ENCODE results near the gene MSANTD2.

The MSANTD2 gene

DNA sequence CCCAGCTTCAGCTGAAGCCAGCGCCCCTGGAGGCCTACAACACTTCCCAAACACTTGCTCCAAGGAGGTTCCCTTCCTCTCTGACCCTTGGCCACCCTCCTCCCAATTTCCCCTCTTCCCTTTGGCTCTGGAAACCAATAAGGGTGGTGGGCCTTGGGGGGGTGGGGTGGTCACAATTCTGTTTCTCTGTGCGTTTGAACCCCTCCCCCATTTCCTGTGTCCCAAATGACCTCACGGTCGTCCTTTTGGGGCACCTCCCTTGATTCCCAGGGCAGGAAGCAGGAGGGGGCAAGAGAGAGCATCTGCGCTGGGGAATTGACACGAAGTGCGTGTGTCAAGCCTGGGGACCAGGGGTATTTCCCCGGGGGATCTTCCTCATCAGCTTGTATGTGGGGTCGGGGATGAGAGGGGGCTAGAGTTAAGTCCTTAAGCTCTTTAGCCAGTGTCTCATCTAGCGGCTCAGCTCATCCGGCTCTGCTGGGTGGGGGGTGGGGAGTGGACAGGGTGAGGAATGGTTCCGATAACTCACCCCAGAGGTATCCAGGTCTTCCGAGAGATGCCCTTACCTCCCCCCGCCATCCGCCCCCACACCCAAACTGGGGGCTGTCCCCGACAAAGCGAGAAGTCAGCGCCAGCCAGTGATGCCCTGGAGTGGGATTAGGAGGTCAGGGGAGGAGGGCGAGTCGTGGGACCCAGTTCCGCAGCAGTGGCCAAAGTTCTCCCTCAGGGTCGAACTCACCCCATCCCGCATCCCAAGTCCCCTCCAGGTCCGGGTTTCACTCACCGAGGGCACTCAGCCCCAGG lies 38.7 kb downstream of the MSANTD2 start:
- H2AK5ac ChIP-seq (ENCODE audit: low read length, severe bottlenecking) = no peak overlapping the region
- no peaks in the 10 kb centered on the region for H3K9me3 ChIP-seq (ENCODE audit: control insufficient read depth, low read length)
- H3K18ac ChIP-seq (ENCODE audit: low read depth in 1 of 2, low read length in 2 of 2) = no peak overlapping the region
- peaks cover 0 to 16% of the 10 kb centered on the region in 2 experiments for H3K36me3 ChIP-seq (ENCODE audit: control insufficient read depth in 1 of 2, insufficient read depth in 2 of 2, low read depth in 1 of 2, low read length in 2 of 2)
- no peak overlapping the region for H3K27ac ChIP-seq (ENCODE audit: low read length, poor library complexity, severe bottlenecking)
- no peak overlapping the region for H3K23ac ChIP-seq (ENCODE audit: low read length in 2 of 2)
- H2BK5ac ChIP-seq (ENCODE audit: low read depth, low read length, poor library complexity, severe bottlenecking) = no peak overlapping the region
- H3K9ac ChIP-seq (ENCODE audit: low read length) = no peak overlapping the region
- H2BK120ac ChIP-seq (ENCODE audit: low read depth, low read length) = no peak overlapping the region
- H2AFZ ChIP-seq (ENCODE audit: low read depth, low read length) = no peak overlapping the region
- no peak overlapping the region for H3K4ac ChIP-seq (ENCODE audit: low read depth in 1 of 2, low read length in 2 of 2)
- no peak overlapping the region for H3K4me3 ChIP-seq (ENCODE audit: insufficient read depth in 1 of 2, low read depth in 1 of 2, low read length in 2 of 2)
- no peak overlapping the region for H4K91ac ChIP-seq (ENCODE audit: low read length)
- no peak overlapping the region for H3K14ac ChIP-seq (ENCODE audit: low read length in 2 of 2)
- DNase-seq = no peak
- no peak overlapping the region for H4K8ac ChIP-seq (ENCODE audit: low read length)
- peaks cover 42% of the 10 kb centered on the region for H3K4me1 ChIP-seq (ENCODE audit: control insufficient read depth, insufficient read depth, low read depth, low read length)
- WGBS = 10% methylated on average over 14 of the region's 25 CpGs
- H3K4me2 ChIP-seq (ENCODE audit: low read length, poor library complexity, severe bottlenecking) = peak overlapping the region; percentile 88
- H3K27me3 ChIP-seq (ENCODE audit: control insufficient read depth in 1 of 2, insufficient read depth in 1 of 2, low read length in 2 of 2) = peaks cover 53 to 65% of the 10 kb centered on the region in 2 experiments
- no peak overlapping the region for H2BK12ac ChIP-seq (ENCODE audit: low read length in 2 of 2)
- H2BK15ac ChIP-seq (ENCODE audit: low read depth, poor library complexity, severe bottlenecking) = no peak overlapping the region
- H3K79me1 ChIP-seq (replicated peaks; ENCODE audit: low read length, poor library complexity, severe bottlenecking) = peaks cover 7% of the 10 kb centered on the region

DNA sequence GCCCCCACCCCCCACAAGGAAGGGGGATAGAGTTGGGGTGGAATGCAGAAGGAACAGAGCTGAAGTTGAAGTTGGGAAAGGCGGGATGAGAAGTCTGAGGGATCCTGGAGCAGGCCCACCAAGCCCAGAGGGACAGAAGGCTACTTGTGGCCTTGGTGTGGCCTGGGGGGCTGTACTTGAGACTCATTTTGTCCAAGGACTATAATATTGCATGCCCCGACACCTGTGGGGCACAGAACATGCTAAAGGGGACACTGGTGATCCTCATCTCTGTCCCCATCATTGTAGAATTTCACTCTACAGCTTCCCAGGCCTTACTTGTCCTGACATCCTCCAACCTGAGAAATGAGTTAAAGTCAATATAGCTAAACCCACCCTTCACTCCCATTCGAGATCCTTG lies 39.4 kb downstream of the MSANTD2 start:
- 52% methylated on average over 3 of the region's 3 CpGs for WGBS
- Histone ChIP-seq H3K4ac (ENCODE audit: low read depth in 1 of 2, low read length in 2 of 2) (no peak overlapping the region), H3K4me3 (ENCODE audit: insufficient read depth in 1 of 2, low read depth in 1 of 2, low read length in 2 of 2) (no peak overlapping the region), H3K9ac (ENCODE audit: low read length) (no peak overlapping the region), H3K14ac (ENCODE audit: low read length in 2 of 2) (no peak overlapping the region), H3K27ac (ENCODE audit: low read length, poor library complexity, severe bottlenecking) (no peak overlapping the region), H3K23ac (ENCODE audit: low read length in 2 of 2) (no peak overlapping the region), H3K27me3 (ENCODE audit: control insufficient read depth in 1 of 2, insufficient read depth in 1 of 2, low read length in 2 of 2) (peaks cover 60 to 72% of the 10 kb centered on the region in 2 experiments), H4K8ac (ENCODE audit: low read length) (no peak overlapping the region), H3K4me2 (ENCODE audit: low read length, poor library complexity, severe bottlenecking) (no peak overlapping the region), H2AK5ac (ENCODE audit: low read length, severe bottlenecking) (no peak overlapping the region), H2BK120ac (ENCODE audit: low read depth, low read length) (no peak overlapping the region), H3K18ac (ENCODE audit: low read depth in 1 of 2, low read length in 2 of 2) (no peak overlapping the region), H2BK5ac (ENCODE audit: low read depth, low read length, poor library complexity, severe bottlenecking) (no peak overlapping the region), H3K36me3 (ENCODE audit: control insufficient read depth in 1 of 2, insufficient read depth in 2 of 2, low read depth in 1 of 2, low read length in 2 of 2) (peaks cover 0 to 11% of the 10 kb centered on the region in 2 experiments), H4K91ac (ENCODE audit: low read length) (no peak overlapping the region), H3K4me1 (ENCODE audit: control insufficient read depth, insufficient read depth, low read depth, low read length) (peaks cover 42% of the 10 kb centered on the region), H2BK15ac (ENCODE audit: low read depth, poor library complexity, severe bottlenecking) (no peak overlapping the region), H3K9me3 (ENCODE audit: control insufficient read depth, low read length) (no peaks in the 10 kb centered on the region), H2AFZ (ENCODE audit: low read depth, low read length) (no peak overlapping the region), H3K79me1 (replicated peaks; ENCODE audit: low read length, poor library complexity, severe bottlenecking) (peaks cover 7% of the 10 kb centered on the region), H2BK12ac (ENCODE audit: low read length in 2 of 2) (no peak overlapping the region)
- no peak for DNase-seq

DNA sequence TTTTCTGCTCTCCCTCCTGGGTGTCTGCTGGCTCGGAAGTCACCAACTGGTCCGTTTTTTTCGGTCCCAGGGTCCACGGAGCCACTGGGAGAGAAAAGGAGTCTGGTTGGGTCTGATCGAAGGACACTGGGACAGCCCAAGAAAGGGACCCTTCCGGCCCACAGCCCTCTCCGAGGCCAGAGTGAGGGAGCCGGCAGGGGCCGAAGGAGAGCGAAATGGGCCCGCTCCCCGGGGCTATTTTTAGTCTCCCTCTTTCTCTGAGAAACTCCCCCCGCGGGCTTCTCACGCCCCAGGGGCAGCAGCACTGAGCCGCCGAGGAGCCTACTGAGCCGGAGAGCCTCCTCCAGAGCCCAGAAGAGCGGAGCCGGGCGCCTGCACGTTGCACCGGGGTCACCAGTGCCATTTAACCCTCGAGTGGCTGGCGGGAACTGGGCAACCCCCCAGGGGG lies 40.0 kb downstream of the MSANTD2 start:
- H2AFZ ChIP-seq (ENCODE audit: low read depth, low read length) = no peak overlapping the region

DNA sequence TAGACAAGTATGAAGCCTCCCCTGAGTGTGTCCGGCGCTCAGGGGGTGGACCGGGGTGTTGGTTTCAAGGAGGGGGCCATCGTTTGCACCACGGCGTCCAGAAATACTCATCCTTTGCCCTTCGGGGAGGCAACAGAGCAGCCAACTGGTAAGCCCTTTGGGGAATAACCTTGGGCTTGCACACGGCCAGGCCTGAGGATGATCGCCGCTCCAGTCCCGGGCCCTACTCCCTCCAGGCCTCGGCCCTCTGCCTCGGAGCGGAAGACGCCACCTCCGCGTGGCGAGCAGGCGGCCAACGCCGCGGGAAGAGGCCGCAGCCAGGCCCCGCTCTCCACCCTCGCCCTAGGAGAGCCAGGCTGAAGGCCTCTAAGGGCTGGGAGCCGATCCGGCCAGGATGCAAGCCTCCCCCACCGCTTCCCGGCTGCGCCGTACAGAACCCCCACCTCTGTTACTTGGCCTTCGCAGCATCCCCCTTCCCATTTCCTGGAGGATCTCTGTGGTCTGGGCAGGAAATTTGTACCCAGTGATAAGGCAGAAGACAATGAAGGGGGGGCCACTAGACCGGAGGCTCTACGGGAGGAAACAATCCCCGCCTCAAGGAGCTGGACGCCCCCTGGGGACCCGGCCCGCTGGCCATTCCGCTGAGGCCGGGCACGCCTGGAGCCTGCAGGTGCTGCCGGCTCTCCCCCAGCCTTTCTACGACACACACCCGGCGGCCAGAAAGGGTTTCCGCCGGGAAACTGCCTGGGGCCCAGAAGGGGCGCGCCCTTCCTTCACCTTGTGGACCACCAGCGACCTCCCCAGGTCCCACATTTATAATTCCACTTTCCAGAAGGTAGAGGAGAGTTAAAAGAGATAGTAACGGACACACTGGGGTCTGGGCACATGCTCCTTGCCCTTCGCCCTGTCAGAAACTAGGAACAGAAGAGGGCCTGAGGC lies 40.7 kb downstream of the MSANTD2 start:
- Histone ChIP-seq H2BK5ac (ENCODE audit: low read depth, low read length, poor library complexity, severe bottlenecking) (no peak overlapping the region), H2BK120ac (ENCODE audit: low read depth, low read length) (no peak overlapping the region), H3K4me3 (ENCODE audit: insufficient read depth in 1 of 2, low read depth in 1 of 2, low read length in 2 of 2) (peak overlapping the region in 1 of 2 experiments; percentile 75), H4K91ac (ENCODE audit: low read length) (no peak overlapping the region), H2BK12ac (ENCODE audit: low read length in 2 of 2) (no peak overlapping the region), H3K9ac (ENCODE audit: low read length) (no peak overlapping the region), H2BK15ac (ENCODE audit: low read depth, poor library complexity, severe bottlenecking) (peak overlapping the region; percentile 6), H2AK5ac (ENCODE audit: low read length, severe bottlenecking) (no peak overlapping the region), H2AFZ (ENCODE audit: low read depth, low read length) (no peak overlapping the region), H3K4ac (ENCODE audit: low read depth in 1 of 2, low read length in 2 of 2) (no peak overlapping the region), H3K4me1 (ENCODE audit: control insufficient read depth, insufficient read depth, low read depth, low read length) (peaks cover 43% of the 10 kb centered on the region), H3K23ac (ENCODE audit: low read length in 2 of 2) (peak overlapping the region in 1 of 2 experiments; percentile 34), H3K27ac (ENCODE audit: low read length, poor library complexity, severe bottlenecking) (no peak overlapping the region), H3K14ac (ENCODE audit: low read length in 2 of 2) (no peak overlapping the region), H3K79me1 (replicated peaks; ENCODE audit: low read length, poor library complexity, severe bottlenecking) (peaks cover 2% of the 10 kb centered on the region), H3K4me2 (ENCODE audit: low read length, poor library complexity, severe bottlenecking) (peak overlapping the region; percentile 77), H3K18ac (ENCODE audit: low read depth in 1 of 2, low read length in 2 of 2) (no peak overlapping the region), H3K36me3 (ENCODE audit: control insufficient read depth in 1 of 2, insufficient read depth in 2 of 2, low read depth in 1 of 2, low read length in 2 of 2) (peaks cover 0 to 7% of the 10 kb centered on the region in 2 experiments), H3K9me3 (ENCODE audit: control insufficient read depth, low read length) (no peaks in the 10 kb centered on the region), H4K8ac (ENCODE audit: low read length) (no peak overlapping the region), H3K27me3 (ENCODE audit: control insufficient read depth in 1 of 2, insufficient read depth in 1 of 2, low read length in 2 of 2) (peaks cover 61 to 80% of the 10 kb centered on the region in 2 experiments)
- no peak for DNase-seq
- 14% methylated on average over 43 of the region's 52 CpGs for WGBS

More for the DNA sequence above, 40.0 kb downstream of the MSANTD2 start:
- no peak overlapping the region for H3K18ac ChIP-seq (ENCODE audit: low read depth in 1 of 2, low read length in 2 of 2)
- no peak overlapping the region for H3K4ac ChIP-seq (ENCODE audit: low read depth in 1 of 2, low read length in 2 of 2)
- no peak overlapping the region for H2BK120ac ChIP-seq (ENCODE audit: low read depth, low read length)
- peaks cover 4% of the 10 kb centered on the region for H3K79me1 ChIP-seq (replicated peaks; ENCODE audit: low read length, poor library complexity, severe bottlenecking)
- no peak overlapping the region for H3K9ac ChIP-seq (ENCODE audit: low read length)
- no peak overlapping the region for H3K23ac ChIP-seq (ENCODE audit: low read length in 2 of 2)
- peak overlapping the region; percentile 26 for H3K4me2 ChIP-seq (ENCODE audit: low read length, poor library complexity, severe bottlenecking)
- 11% methylated on average over 23 of the region's 25 CpGs for WGBS
- peak; percentile 45 for DNase-seq
- no peak overlapping the region for H2BK12ac ChIP-seq (ENCODE audit: low read length in 2 of 2)
- no peak overlapping the region for H3K27ac ChIP-seq (ENCODE audit: low read length, poor library complexity, severe bottlenecking)
- peaks cover 42% of the 10 kb centered on the region for H3K4me1 ChIP-seq (ENCODE audit: control insufficient read depth, insufficient read depth, low read depth, low read length)
- H2AK5ac ChIP-seq (ENCODE audit: low read length, severe bottlenecking) = no peak overlapping the region
- no peak overlapping the region for H2BK5ac ChIP-seq (ENCODE audit: low read depth, low read length, poor library complexity, severe bottlenecking)
- no peaks in the 10 kb centered on the region for H3K9me3 ChIP-seq (ENCODE audit: control insufficient read depth, low read length)
- peaks cover 61 to 75% of the 10 kb centered on the region in 2 experiments for H3K27me3 ChIP-seq (ENCODE audit: control insufficient read depth in 1 of 2, insufficient read depth in 1 of 2, low read length in 2 of 2)
- no peak overlapping the region for H2BK15ac ChIP-seq (ENCODE audit: low read depth, poor library complexity, severe bottlenecking)
- no peak overlapping the region for H4K8ac ChIP-seq (ENCODE audit: low read length)
- peaks cover 0 to 11% of the 10 kb centered on the region in 2 experiments for H3K36me3 ChIP-seq (ENCODE audit: control insufficient read depth in 1 of 2, insufficient read depth in 2 of 2, low read depth in 1 of 2, low read length in 2 of 2)
- H4K91ac ChIP-seq (ENCODE audit: low read length) = no peak overlapping the region
- H3K14ac ChIP-seq (ENCODE audit: low read length in 2 of 2) = no peak overlapping the region
- H3K4me3 ChIP-seq (ENCODE audit: insufficient read depth in 1 of 2, low read depth in 1 of 2, low read length in 2 of 2) = no peak overlapping the region

All from mesenchymal stem cell (in vitro differentiated cells and primary cell).